GM18517 (cell line): ENCODE data around the gene BMP7.
"Not testable (repeated sequence)": the region's sequence is repeated elsewhere in the genome, so short reads cannot be mapped to it uniquely, and the experiment has no call there.

Source experiments
- ATAC-seq: cut with Tn5 transposase; IDR thresholded peaks from one replicate; pipeline ENCODE4 v1.9.1; 2021; ENCODE audit warnings: mild to moderate bottlenecking, moderate library complexity; ENCODE audit not compliant: unreplicated experiment

The BMP7 gene

GRCh38 chr20:57268399-57269076, 2.1 kb upstream of the BMP7 start:
- no peak for ATAC-seq

- no peak for ATAC-seq
Measured at GRCh38 chr20:57267158-57267821, 849 bp upstream of the BMP7 start.

DNA sequence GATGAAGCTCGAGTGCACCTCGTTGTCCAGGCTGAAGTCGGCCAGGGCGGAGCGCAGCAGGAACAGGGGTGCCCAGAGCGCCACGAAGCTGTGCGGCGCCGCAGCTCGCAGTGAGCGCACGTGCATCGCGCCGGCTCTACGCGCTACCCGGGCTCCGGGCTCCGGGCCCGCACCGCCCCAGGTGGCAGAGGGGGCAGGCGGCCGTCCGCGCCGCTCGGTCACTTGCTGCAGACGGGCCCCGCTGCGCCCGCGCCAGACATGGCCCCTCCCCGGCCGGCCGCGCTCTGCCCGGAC, 497 bp downstream of the BMP7 start:
- ATAC-seq, result no peak

- no peak for ATAC-seq
Measured at GRCh38 chr20:57265336-57265996, 975 bp downstream of the BMP7 start.

GRCh38 chr20:57264908-57265335, 1.5 kb downstream of the BMP7 start:
- ATAC-seq, result not testable (repeated sequence)

DNA sequence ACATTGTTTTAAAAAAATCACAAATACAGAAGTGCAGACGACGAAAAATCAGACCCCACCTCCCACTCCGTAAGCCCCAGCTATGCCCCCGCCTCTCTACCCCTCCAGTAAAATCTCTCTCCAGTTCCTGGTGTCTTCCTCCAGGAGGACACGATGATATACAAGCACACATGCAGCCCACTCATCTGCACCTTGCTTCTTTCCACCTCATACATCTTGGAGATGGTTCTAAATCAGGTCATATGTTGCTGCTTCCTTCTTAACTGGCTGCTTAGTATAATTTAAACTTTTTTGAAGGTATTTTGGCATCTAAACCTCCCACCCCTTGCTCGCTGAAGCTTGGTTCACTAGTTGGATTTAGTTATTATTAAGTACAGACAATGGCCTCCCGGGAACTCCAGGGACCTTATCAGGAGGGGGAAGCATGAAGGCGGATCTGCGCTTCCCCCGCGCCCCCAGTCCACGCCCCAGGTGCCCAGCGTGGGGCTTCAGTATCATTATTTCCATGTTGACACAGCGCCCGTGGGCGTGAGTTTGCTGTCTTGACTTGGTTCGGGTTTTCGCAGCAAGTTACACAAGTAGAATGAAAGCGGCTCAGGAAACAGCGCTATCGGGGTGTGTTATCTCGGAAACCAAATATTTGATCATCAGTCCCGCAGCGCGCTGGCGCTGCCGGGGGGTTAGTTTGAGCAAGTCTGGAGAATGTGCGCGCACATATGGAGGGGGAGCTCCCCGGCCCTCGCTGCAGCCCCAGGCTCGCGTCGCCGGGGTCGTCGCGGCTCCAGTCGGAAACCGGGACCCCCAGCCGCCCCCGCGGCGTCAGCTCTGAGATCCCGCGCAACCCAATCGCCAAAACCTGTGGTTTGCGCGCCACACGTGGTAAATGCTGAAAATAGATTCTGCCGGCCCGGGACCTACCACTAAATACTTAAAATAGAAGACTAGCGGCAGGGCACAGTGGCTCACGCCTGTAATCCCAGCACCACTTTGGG, 2.3 kb downstream of the BMP7 start:
- ATAC-seq, result no peak

DNA sequence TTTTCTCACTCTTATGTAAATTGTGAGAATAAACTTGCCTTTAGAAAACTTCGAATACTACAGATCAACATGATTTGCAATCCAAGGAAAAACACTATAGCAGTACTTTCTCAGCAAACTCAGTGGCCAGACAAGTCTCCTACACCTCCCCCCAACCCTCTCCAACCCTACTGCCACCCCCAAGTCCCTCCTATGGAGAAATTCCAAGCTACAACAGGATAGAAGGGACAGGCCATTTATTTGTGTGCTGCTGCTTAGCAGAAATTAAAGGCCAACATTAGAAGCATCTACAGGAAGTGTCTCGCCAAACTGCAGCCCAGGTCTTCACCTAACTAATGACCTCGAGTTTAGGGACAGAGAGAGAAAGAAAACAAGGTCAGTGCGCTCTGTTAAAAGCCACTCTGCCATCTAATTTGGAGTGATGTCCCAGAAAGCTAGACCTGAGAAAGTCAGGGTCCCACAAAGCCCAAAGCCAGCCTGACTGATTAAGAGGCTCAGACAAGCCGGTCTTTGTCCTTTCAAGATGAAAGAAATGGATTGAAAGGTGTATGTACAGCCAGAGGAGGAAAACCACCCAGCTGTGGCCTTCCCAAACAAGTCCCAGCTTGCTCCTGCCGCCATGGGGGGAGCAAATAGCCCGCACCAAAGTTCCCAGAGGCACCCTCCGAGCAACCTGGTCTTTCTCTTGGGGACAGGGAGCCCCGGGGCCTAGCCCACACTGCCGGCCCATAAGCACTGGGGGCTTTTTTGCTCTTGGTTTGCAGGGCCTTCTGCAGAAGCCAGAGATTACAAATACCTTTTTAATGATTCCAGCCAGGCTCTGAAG, 3.4 kb downstream of the BMP7 start:
- no peak for ATAC-seq

GRCh38 chr20:57262301-57262700, 4.1 kb downstream of the BMP7 start:
- no peak for ATAC-seq

GRCh38 chr20:57261457-57262251, 4.8 kb downstream of the BMP7 start:
- ATAC-seq, result no peak

GRCh38 chr20:57260934-57261333, 5.5 kb downstream of the BMP7 start:
- ATAC-seq, result no peak

DNA sequence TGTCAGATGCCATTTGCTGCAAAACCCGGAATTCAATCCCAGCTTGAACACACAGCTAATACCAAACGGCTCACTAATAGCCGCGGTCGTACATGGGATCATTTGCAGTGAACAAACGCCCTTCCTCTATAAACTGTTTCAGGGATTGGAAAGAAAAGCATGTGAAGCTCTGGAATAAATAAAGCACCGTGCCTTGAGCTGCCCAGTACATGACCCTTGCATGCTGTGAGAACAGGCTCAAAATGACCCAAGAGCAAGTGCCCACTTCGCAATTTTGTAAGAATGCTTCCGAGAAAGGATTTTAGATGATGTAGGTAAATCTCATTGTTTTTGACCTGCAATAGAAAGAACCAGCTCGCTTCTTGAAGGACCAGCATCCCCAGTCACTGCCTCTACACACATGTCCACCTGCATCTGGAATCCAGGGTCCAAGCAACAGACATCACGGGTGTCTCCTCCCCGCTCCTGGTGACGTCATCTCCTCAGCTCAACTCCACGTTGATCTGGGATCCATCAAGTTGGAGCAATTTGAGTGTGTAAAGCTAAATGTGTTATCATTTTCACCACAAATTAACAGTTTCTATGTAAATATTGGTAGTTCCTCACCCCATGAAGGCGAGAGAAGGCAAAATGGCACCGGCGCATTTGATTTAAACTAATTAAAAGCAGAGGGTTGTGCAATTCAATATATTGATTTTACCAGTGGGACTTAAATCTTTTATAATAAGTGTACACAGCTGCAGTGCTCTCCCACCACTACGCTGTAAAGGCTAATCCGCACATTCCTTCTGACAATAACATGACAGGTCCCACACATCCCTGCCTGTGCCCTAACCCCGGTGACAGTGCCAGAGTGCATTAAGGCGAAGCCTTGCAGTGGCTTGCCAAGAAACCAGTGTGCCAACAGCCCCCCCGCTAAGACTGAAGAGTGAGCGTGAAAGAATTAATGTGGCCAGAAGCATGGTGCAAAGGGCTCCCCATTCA, 6.2 kb downstream of the BMP7 start:
- no peak for ATAC-seq

DNA sequence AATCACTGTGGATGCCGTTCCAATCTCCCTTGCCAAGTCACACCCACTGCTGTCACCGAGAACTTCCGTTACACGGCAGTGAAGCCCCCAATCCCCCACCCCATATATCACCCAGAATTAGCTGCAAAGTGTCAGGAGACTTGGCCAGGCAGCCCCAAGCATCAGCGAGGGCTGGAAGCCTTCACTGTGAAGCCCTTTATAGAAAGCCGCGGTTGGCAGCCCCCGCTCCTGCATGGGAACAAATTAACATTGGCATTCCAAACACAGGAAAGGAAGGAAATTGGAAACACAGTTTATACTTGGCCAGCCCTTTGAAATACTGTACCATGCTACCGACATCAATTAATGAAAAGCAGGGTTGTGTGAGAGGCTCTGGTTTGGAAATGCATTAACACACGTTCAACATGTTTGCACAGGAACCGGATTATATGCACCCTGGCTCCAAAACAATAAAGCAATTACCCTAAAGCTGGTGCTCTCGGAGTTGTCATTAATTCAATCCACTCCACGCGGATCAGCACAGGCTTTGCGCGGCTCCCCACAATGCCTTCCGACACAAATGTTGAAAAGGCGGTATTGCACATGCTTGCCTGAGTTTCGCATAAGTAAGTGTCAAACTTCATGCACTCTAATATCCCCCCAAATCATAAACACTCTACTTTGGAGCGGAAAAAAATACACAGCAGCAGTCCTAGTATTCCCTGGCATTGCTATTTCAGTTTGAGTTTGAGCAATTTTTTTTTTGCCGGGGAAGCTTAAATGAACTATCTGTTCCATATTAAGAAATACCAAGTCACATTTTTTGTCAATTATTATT, 7.1 kb downstream of the BMP7 start:
- no peak for ATAC-seq

DNA sequence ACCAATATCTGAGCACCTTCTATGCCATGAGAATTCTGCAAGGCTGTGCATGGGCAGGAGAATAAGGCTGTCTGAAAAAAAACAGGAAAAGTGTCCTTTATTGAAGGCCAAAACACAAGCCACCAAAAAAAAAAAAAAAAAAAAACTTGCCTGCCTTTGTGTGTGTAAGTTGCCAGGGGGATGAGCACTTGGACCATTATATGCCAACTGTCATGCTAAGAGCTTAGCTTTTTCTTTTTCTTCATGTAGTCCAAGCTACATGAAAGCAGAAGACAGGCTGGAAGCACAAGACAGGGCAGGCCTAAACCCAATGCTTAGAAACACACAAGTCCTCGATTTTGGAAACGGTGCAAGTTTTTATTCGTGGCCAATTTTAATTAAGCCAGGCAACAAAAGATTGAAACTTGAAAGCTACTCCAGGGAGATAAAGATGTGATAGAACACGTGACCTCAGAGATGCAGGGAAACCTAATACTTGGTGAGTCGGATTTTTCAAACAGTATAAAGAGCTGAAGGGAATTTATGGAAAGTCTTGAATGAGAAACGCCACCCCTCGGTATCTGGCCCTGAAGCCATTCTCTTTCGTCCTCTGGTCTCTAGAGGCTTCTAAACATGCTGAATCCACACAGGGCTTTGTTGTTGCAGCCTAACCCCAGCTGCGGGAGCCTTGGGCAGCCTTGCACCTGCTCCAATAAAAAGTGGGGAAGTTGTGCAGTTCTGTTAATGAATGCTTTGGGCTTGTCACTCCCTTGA, 8.6 kb downstream of the BMP7 start:
- ATAC-seq, result no peak

DNA sequence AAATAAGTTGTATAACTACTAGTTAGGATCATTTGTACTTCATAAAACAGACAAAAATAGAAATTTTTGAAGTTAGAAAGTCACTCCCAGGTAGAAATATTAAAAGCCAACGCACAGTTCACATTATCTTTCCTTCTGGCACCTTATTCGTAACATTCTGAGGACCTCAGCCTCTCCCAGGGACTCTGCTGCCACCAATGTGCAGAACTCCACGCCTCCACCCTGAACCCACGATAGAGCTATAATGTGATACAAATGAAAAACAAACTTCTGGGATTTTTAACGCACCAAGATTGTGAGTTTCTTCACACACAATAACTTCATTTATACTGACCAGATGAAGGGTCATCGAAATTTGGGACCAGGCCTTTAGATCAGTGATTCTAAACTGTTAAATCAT, 9.5 kb downstream of the BMP7 start:
- no peak for ATAC-seq

DNA sequence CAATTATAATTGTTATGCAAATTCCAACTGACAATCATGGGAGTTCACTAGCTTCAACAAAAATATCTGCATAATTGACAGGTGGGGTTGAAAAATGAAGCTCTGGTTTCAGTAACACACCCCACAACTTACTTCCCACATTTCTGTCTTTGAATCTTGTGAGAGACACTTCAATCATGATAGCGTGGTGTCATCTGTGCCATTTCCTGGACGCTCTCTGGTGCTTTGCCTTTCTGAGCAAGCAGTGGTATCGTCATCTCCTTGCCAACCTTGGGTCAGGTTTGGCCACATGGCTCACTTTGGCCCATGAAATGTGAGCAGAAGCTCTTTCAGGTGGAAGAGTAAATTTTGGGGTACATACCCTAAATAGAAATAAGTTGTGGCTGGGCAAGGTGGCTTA, 10.2 kb downstream of the BMP7 start:
- ATAC-seq, result no peak

DNA sequence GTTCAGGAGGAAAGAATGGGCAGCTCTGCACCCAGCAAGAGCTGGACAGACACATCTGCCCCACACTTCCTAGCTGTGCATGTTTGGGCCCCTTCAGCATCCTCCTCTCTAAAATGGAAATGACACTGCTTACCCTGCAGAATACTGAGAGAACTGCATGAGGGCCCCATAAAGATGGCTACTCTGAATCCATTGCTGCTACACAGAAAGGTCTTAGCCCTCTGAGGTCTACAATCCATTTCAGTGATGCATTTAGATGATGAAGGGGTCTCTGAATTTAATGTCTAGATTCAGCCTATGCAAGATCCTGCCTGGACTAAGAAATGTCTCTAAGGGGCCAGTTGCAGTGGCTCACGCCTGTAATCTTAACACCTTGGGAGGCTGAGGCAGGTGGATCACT, 11.3 kb downstream of the BMP7 start:
- ATAC-seq, result no peak
